WTC11 (cell line): ENCODE data around the gene PDK2. TPM values are rescaled to one million over a fixed set of nuclear protein-coding genes. Genes with fewer than 3 reads are reported as not detected.

Experiments
- ATAC-seq: fragments of 200-7000 bp; cut with Tn5 transposase; 2 replicates; pipeline ENCODE4 v1.10.0; 2021; ENCODE audit warnings: mild to moderate bottlenecking, moderate library complexity
- CTCF ChIA-PET: fragments of 300-600 bp; sonication (Branson Sonifier 250); formaldehyde crosslinking; loops from one replicate; lab custom pipeline; 2021; ENCODE audit warnings: antibody characterized with exemption; lab: Charles Lee
- POLR2A ChIA-PET: fragments of 350-600 bp; sonication (Branson Sonifier 250); formaldehyde crosslinking; loops from one replicate; lab custom pipeline; 2021; ENCODE audit warnings: antibody characterized with exemption; lab: Charles Lee
- DNase-seq: peaks from one replicate; pipeline ENCODE4 v3.0.0; 2021; ENCODE audit warnings: low spot score
- H3K27ac Mint-ChIP-seq: 2 replicates; pipeline ENCODE4 v1.8.0; 2021; ENCODE audit warnings: mixed read lengths
- H3K27me3 Mint-ChIP-seq: 2 replicates; pipeline ENCODE4 v1.8.0; 2021; ENCODE audit warnings: low read depth, mild to moderate bottlenecking, moderate library complexity, mixed read lengths
- H3K36me3 Mint-ChIP-seq: 2 replicates; pipeline ENCODE4 v1.8.0; 2021; ENCODE audit warnings: mixed read lengths
- H3K4me1 Mint-ChIP-seq: 2 replicates; pipeline ENCODE4 v1.8.0; 2022; ENCODE audit warnings: mixed read lengths
- H3K4me3 Mint-ChIP-seq: 2 replicates; pipeline ENCODE4 v1.8.0; 2021; ENCODE audit warnings: mild to moderate bottlenecking, moderate library complexity, mixed read lengths
- H3K9me3 Mint-ChIP-seq: 2 replicates; pipeline ENCODE4 v1.8.0; 2021; ENCODE audit warnings: mixed read lengths
- ARID4B ChIP-seq: sonication (generic); formaldehyde crosslinking; IDR thresholded peaks from 2 replicates; pipeline ENCODE4 v1.8.0; 2023; ENCODE audit warnings: missing genetic modification reagents, mild to moderate bottlenecking, borderline replicate concordance
- ATF6 ChIP-seq: sonication (generic); formaldehyde crosslinking; IDR thresholded peaks from 2 replicates; pipeline ENCODE4 v1.8.1; 2023; ENCODE audit warnings: mild to moderate bottlenecking, missing genetic modification reagents
- CDX4 ChIP-seq: fragments of 250-450 bp; sonication (Bioruptor Pico); IDR thresholded peaks from 2 replicates; pipeline ENCODE4 v1.9.0; 2021; ENCODE audit warnings: moderate library complexity, mild to moderate bottlenecking, inconsistent platforms, borderline replicate concordance
- PREB ChIP-seq: sonication (generic); formaldehyde crosslinking; IDR thresholded peaks from 2 replicates; pipeline ENCODE4 v1.8.1; 2022; ENCODE audit warnings: mild to moderate bottlenecking, missing genetic modification reagents, moderate library complexity, borderline replicate concordance
- USF1 ChIP-seq: sonication (generic); formaldehyde crosslinking; IDR thresholded peaks from 2 replicates; pipeline ENCODE4 v1.8.0; 2022; ENCODE audit warnings: mild to moderate bottlenecking, missing genetic modification reagents
- USF2 ChIP-seq: sonication (generic); formaldehyde crosslinking; IDR thresholded peaks from 2 replicates; pipeline ENCODE4 v1.8.1; 2023; ENCODE audit warnings: mild to moderate bottlenecking, missing genetic modification reagents, moderate library complexity
- ZNF263 ChIP-seq: sonication (generic); formaldehyde crosslinking; IDR thresholded peaks from 2 replicates; pipeline ENCODE4 v1.8.1; 2022; ENCODE audit warnings: low read depth, mild to moderate bottlenecking, moderate library complexity, missing genetic modification reagents
- total RNA-seq: library from RNA; stranded (reverse); gene quantifications from 3 replicates; pipeline ENCODE4 v1.2.3, GENCODE V29; 2021

The PDK2 gene
- total RNA-seq, 1 experiment from 2014 or later, result 16.6 TPM

GRCh38 chr17:50148226-50149090 lies 53.3 kb downstream of the PDK2 start:
- DNase-seq (no peak), ATAC-seq (no peak)
- H3K27ac Mint-ChIP-seq, result no peak overlapping the region
- H3K9me3 Mint-ChIP-seq, result no peaks in the 10 kb centered on the region
- H3K36me3 Mint-ChIP-seq, result peaks cover 6% of the 10 kb centered on the region
- TF ChIP-seq CDX4 (CRISPR knock-in tag) (no peak), PREB (no peak), USF2 (CRISPR knock-in tag) (peak; percentile 68), ARID4B (CRISPR knock-in tag) (0 out of 2 replicates have a peak, but pooled peaks have one; percentile 31), USF1 (CRISPR knock-in tag) (0 out of 2 replicates have a peak, but pooled peaks have one; percentile 41)
- ChIA-PET POLR2A (interaction anchor here (0.9 kb wide), 1 partner anchor 10 kb away, joined by 3 read pairs; no protein-coding TSS in a partner anchor), CTCF (interaction anchor here (0.7 to 6.2 kb wide), 11 partner anchors 8 to 54 kb away, joined by 3 to 52 read pairs (median 7); partner anchors contain the start of genes PDK2 and SAMD14)
- H3K4me1 Mint-ChIP-seq, result peaks cover 39% of the 10 kb centered on the region
- H3K4me3 Mint-ChIP-seq, result peak overlapping the region; percentile 62
- peaks cover 19% of the 10 kb centered on the region for H3K27me3 Mint-ChIP-seq

- Mint-ChIP-seq H3K9me3 (no peaks in the 10 kb centered on the region), H3K4me1 (peaks cover 39% of the 10 kb centered on the region), H3K4me3 (peak overlapping the region; percentile 80), H3K36me3 (peaks cover 5% of the 10 kb centered on the region), H3K27ac (no peak overlapping the region), H3K27me3 (peaks cover 19% of the 10 kb centered on the region)
- ATAC-seq, result no peak
- TF ChIP-seq ATF6 (CRISPR knock-in tag), result no peak
- TF ChIP-seq PREB, result no peak
- TF ChIP-seq ZNF263 (CRISPR knock-in tag), result peak; percentile 86
- ChIA-PET POLR2A (no interaction called here), CTCF (interaction anchor here (0.7 to 6.2 kb wide), 9 partner anchors 9 to 125 kb away, joined by 3 to 52 read pairs (median 4); partner anchors contain the start of genes PDK2 and TMEM92)
- no peak for DNase-seq
Observed at GRCh38 chr17:50149091-50149416, 53.9 kb downstream of the PDK2 start.
